Activated CD8-positive, alpha-beta T cell treated with anti-CD3 and anti-CD28 coated beads for 36 hours (primary cell): ENCODE measurements around the gene DAPL1. TPM values are rescaled to one million over a fixed set of nuclear protein-coding genes. Genes with fewer than 3 reads are reported as not detected.
A peak's percentile ranks its signal among the peaks of the same experiment; 100 is the strongest.

Experiments used
- ATAC-seq: fragments of 200-7000 bp; cut with Tn5 transposase; one replicate; pipeline ENCODE4 v1.10.0; 2021; ENCODE audit warnings: mild to moderate bottlenecking, moderate library complexity
- CTCF ChIA-PET: fragments of 350-600 bp; sonication (Branson Sonifier 250); formaldehyde crosslinking; loops from one replicate; lab custom pipeline; 2021; ENCODE audit warnings: antibody characterized with exemption; lab: Charles Lee
- POLR2A ChIA-PET: fragments of 350-600 bp; sonication (Branson Sonifier 250); formaldehyde crosslinking; loops from one replicate; lab custom pipeline; 2021; ENCODE audit warnings: antibody characterized with exemption; lab: Charles Lee
- DNase-seq: peaks from one replicate; pipeline ENCODE4 v3.0.0-alpha.2; 2020
- H3K27ac Mint-ChIP-seq: one replicate; pipeline ENCODE4 v1.8.0; 2021; ENCODE audit warnings: mild to moderate bottlenecking, mixed read lengths
- H3K27me3 Mint-ChIP-seq: one replicate; pipeline ENCODE4 v1.8.0; 2021; ENCODE audit warnings: mixed read lengths
- H3K36me3 Mint-ChIP-seq: one replicate; pipeline ENCODE4 v1.8.0; 2021; ENCODE audit warnings: low read depth, mixed read lengths
- H3K4me1 Mint-ChIP-seq: one replicate; pipeline ENCODE4 v1.8.0; 2021; ENCODE audit warnings: low read depth, mixed read lengths
- H3K4me3 Mint-ChIP-seq: one replicate; pipeline ENCODE4 v1.8.0; 2021; ENCODE audit warnings: mild to moderate bottlenecking, moderate library complexity, mixed read lengths
- H3K9me3 Mint-ChIP-seq: one replicate; pipeline ENCODE4 v1.8.0; 2021; ENCODE audit warnings: mixed read lengths
- intact Hi-C: fragments of 100-400 bp; cut with micrococcal nuclease; formaldehyde crosslinking; loops from one replicate; pipeline ENCODE4 v1.10.0; 2022
- total RNA-seq, 2 experiments: library from RNA; stranded (reverse); gene quantifications; one replicate each; pipeline ENCODE4 v1.2.3, GENCODE V29; 2021
- TF ChIP-seq, protein P1 (sequence below): fragments of 200-600 bp; IDR thresholded peaks from one replicate; pipeline ENCODE4 v1.8.0; 2022; ENCODE audit warnings: antibody characterized with exemption, mild to moderate bottlenecking

Gene DAPL1, protein sequence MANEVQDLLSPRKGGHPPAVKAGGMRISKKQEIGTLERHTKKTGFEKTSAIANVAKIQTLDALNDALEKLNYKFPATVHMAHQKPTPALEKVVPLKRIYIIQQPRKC
- not detected for total RNA-seq

- ATAC-seq (no peak), DNase-seq (no peak)
- TF ChIP-seq, protein P1, sequence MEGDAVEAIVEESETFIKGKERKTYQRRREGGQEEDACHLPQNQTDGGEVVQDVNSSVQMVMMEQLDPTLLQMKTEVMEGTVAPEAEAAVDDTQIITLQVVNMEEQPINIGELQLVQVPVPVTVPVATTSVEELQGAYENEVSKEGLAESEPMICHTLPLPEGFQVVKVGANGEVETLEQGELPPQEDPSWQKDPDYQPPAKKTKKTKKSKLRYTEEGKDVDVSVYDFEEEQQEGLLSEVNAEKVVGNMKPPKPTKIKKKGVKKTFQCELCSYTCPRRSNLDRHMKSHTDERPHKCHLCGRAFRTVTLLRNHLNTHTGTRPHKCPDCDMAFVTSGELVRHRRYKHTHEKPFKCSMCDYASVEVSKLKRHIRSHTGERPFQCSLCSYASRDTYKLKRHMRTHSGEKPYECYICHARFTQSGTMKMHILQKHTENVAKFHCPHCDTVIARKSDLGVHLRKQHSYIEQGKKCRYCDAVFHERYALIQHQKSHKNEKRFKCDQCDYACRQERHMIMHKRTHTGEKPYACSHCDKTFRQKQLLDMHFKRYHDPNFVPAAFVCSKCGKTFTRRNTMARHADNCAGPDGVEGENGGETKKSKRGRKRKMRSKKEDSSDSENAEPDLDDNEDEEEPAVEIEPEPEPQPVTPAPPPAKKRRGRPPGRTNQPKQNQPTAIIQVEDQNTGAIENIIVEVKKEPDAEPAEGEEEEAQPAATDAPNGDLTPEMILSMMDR = no peak
- POLR2A ChIA-PET = no interaction called here
- intact Hi-C loops = no loop called here
- Mint-ChIP-seq H3K27me3 (peaks cover 4% of the 10 kb centered on the region), H3K4me1 (no peaks in the 10 kb centered on the region), H3K27ac (no peak within 1 kb of the TSS), H3K36me3 (no peaks in the 10 kb centered on the region), H3K4me3 (no peak within 1 kb of the TSS), H3K9me3 (no peaks in the 10 kb centered on the region)
- CTCF ChIA-PET = interaction anchor here (1.7 kb wide), 1 partner anchor 41 kb away, joined by 5 read pairs; no protein-coding TSS in a partner anchor
Measured at GRCh38 chr2:158795195-158795924, at the start of gene DAPL1. DAPL1 (plus strand) TSS chr2:158795317; CDS start chr2:158795373, 56 bp downstream.

DNA sequence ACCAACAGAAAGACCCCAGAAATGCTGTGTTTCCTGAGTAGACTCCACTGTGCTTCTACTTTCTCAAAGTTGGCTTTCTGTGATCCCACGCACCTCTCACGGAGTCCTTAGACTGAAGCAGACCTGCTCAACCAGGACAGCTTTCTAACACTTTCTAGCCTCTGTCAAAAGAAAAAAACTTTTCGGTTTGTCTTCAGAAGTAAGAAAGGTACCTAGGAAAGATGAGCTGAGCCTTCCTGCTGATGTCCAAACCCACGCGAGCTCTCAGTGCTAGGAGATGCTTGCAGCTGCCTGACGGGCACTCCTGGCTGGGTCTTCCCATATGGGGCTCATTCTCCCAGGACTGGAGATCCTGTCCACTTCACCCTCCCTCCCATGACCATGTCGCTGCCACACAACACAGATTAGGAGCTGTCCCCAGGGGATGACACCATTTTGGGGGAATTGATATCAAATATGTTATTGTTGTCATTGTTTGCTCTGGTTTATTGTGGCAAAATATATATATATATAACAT lies 49.2 kb upstream of the DAPL1 start:
- H3K27ac Mint-ChIP-seq = no peak overlapping the region
- ChIA-PET CTCF (interaction anchor here (0.7 to 6.7 kb wide), 21 partner anchors 9 to 725 kb away, joined by 3 to 51 read pairs (median 4); no protein-coding TSS in a partner anchor), POLR2A (no interaction called here)
- DNase-seq (no peak), ATAC-seq (no peak)
- TF ChIP-seq, protein P1 = peak; percentile 44
- H3K4me1 Mint-ChIP-seq = peaks cover 3% of the 10 kb centered on the region
- H3K4me3 Mint-ChIP-seq = no peak overlapping the region
- intact Hi-C loops = loop anchor here (5.0 kb wide), 1 partner anchor 564 kb away; no protein-coding TSS in a partner anchor
- H3K36me3 Mint-ChIP-seq = no peaks in the 10 kb centered on the region
- no peaks in the 10 kb centered on the region for H3K9me3 Mint-ChIP-seq
- H3K27me3 Mint-ChIP-seq = peaks cover 14% of the 10 kb centered on the region

DNA sequence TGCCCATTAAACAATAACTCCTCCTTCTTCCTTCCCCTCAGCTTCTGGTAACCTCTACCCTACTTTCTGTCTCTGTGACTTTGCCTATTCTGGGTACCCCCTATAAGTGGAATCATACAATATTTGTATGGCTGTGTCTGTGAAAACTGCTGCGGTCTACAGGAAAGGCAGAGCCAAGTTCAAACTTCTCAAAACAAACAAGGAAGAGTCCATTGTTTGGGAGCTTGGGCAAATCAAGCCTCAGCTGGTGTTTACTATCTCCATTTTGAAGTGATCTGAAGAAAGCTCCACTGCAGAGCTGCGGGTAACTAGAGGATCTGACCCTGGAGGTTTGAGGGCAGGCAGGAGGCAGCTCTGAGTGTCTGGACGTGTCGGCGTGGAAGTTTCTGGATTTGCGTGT lies 48.6 kb upstream of the DAPL1 start:
- Mint-ChIP-seq H3K4me3 (no peak overlapping the region), H3K27ac (no peak overlapping the region), H3K36me3 (no peaks in the 10 kb centered on the region), H3K4me1 (peaks cover 3% of the 10 kb centered on the region), H3K27me3 (peaks cover 15% of the 10 kb centered on the region), H3K9me3 (no peaks in the 10 kb centered on the region)
- ATAC-seq (no peak), DNase-seq (no peak)
- intact Hi-C loops = loop anchor here (5.0 kb wide), 1 partner anchor 564 kb away; no protein-coding TSS in a partner anchor
- ChIA-PET CTCF (interaction anchor here (0.7 to 6.7 kb wide), 15 partner anchors 8 to 722 kb away, joined by 3 to 51 read pairs (median 5); no protein-coding TSS in a partner anchor), POLR2A (interaction anchor here (0.7 kb wide), 1 partner anchor 16 kb away, joined by 3 read pairs; no protein-coding TSS in a partner anchor)
- TF ChIP-seq, protein P1 = no peak

GRCh38 chr2:158747281-158747680 lies 47.8 kb upstream of the DAPL1 start:
- Mint-ChIP-seq H3K27ac (no peak overlapping the region), H3K36me3 (no peaks in the 10 kb centered on the region), H3K9me3 (no peaks in the 10 kb centered on the region), H3K4me3 (no peak overlapping the region), H3K27me3 (peaks cover 20% of the 10 kb centered on the region), H3K4me1 (peaks cover 3% of the 10 kb centered on the region)
- ATAC-seq (no peak), DNase-seq (no peak)
- CTCF ChIA-PET = interaction anchor here (1.1 to 6.7 kb wide), 5 partner anchors 7 to 723 kb away, joined by 3 to 51 read pairs (median 29); no protein-coding TSS in a partner anchor
- intact Hi-C loops = loop anchor here (5.0 kb wide), 1 partner anchor 565 kb away; no protein-coding TSS in a partner anchor
- TF ChIP-seq, protein P1 = no peak
- POLR2A ChIA-PET = no interaction called here
